Subcutaneous abdominal adipose tissue (tissue), 5 donors: Measurements from ENCODE around the gene ZNF317.
A peak's percentile ranks its signal among the peaks of the same experiment; 100 is the strongest.
"Not testable (repeated sequence)": the region's sequence is repeated elsewhere in the genome, so short reads cannot be mapped to it uniquely, and the experiment has no call there.

ENCODE experiments used
- H3K27ac ChIP-seq: one replicate; pipeline ENCODE4 v1.7.0; 2013; ENCODE audit warnings: low read depth, mild to moderate bottlenecking, inconsistent platforms, low read length, moderate library complexity
- H3K27me3 ChIP-seq, 5 donors: one replicate each; pipeline ENCODE4 v1.7.0; 2013; ENCODE audit warnings: low read length in 5 of 5, inconsistent platforms in 1 of 5; ENCODE audit not compliant: control insufficient read depth in 5 of 5, insufficient read depth in 4 of 5
- H3K36me3 ChIP-seq, 5 donors: one replicate each; pipeline ENCODE4 v1.7.0; 2013; ENCODE audit warnings: low read length in 5 of 5; ENCODE audit not compliant: control insufficient read depth in 5 of 5, insufficient read depth in 5 of 5
- H3K4me1 ChIP-seq, 5 donors: one replicate each; pipeline ENCODE4 v1.7.0; 2013; ENCODE audit warnings: low read length in 5 of 5, mild to moderate bottlenecking in 3 of 5, moderate library complexity in 1 of 5; ENCODE audit not compliant: control insufficient read depth in 5 of 5, insufficient read depth in 5 of 5
- H3K4me3 ChIP-seq, 5 donors: one replicate each; pipeline ENCODE4 v1.7.0; 2013; ENCODE audit warnings: low read length in 5 of 5, low read depth in 1 of 5
- H3K9ac ChIP-seq, 5 donors: one replicate each; pipeline ENCODE4 v1.7.0; 2013; ENCODE audit warnings: low read length in 5 of 5, mild to moderate bottlenecking in 4 of 5, moderate library complexity in 3 of 5
- H3K9me3 ChIP-seq, 5 donors: one replicate each; pipeline ENCODE4 v1.7.0; 2013; ENCODE audit warnings: low read length in 5 of 5; ENCODE audit not compliant: control insufficient read depth in 5 of 5
- donor health status: healthy.
- donor health status: healthy.
- donor health status: healthy.
- donor health status: healthy.
- donor health status: healthy.

ZNF317 gene

DNA sequence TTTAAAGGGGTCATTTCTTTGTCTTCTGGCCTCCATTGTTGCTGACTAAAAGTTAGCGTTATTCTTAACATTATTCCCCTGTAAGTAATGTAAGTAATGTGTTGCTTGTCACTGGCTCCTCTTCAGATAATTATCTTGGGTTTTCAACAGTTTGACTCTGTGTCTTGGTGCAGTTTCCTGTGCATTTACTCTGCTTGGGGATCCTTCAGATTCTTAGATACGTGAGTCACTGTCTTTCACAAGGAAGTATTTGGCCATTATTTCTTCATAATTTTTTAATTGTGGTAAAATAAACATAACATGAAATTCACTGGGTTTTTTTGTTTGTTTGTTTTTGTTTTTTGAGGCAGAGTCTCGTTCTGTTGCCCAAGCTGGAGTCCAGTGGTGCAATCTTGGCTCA, 25.1 kb downstream of the ZNF317 start:
- peaks cover 0 to 48% (median 36%) of the 10 kb centered on the region in 5 donors for H3K36me3 ChIP-seq
- H3K9ac ChIP-seq, result no peak overlapping the region
- H3K27ac ChIP-seq, result no peak overlapping the region
- no peak overlapping the region for H3K4me3 ChIP-seq
- H3K9me3 ChIP-seq, result peaks cover 3 to 10% (median 5%) of the 10 kb centered on the region in 5 donors
- H3K4me1 ChIP-seq, result peaks cover 0 to 10% (median 4%) of the 10 kb centered on the region in 5 donors
- peaks cover 0 to 7% (median 0%) of the 10 kb centered on the region in 5 donors for H3K27me3 ChIP-seq

DNA sequence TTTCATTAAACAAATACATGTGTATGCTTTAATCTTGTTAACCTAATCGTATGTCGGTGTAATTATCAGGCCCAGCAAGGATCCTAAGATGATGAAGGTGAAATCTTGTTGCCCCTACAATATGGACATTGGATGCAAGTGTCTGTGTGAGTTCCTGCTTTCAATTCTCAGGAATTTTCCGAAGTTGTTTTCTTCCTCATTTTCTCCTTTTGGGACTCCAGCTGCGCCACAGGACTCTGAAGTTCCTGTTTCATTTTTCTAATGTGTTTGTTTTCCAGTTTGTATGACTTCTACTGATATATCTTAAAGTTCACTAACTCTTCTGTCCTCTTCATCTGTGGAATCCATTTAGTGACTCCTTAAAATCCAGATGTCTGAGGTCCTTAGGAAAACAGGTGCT, 26.6 kb downstream of the ZNF317 start:
- peaks cover 0 to 2% (median 0%) of the 10 kb centered on the region in 5 donors for H3K27me3 ChIP-seq
- H3K27ac ChIP-seq, result no peak overlapping the region
- no peaks in the 10 kb centered on the region for H3K9me3 ChIP-seq
- no peak overlapping the region for H3K4me3 ChIP-seq
- peaks cover 0 to 32% (median 20%) of the 10 kb centered on the region in 5 donors for H3K36me3 ChIP-seq
- no peak overlapping the region for H3K9ac ChIP-seq
- peaks cover 5 to 21% (median 12%) of the 10 kb centered on the region in 5 donors for H3K4me1 ChIP-seq

DNA sequence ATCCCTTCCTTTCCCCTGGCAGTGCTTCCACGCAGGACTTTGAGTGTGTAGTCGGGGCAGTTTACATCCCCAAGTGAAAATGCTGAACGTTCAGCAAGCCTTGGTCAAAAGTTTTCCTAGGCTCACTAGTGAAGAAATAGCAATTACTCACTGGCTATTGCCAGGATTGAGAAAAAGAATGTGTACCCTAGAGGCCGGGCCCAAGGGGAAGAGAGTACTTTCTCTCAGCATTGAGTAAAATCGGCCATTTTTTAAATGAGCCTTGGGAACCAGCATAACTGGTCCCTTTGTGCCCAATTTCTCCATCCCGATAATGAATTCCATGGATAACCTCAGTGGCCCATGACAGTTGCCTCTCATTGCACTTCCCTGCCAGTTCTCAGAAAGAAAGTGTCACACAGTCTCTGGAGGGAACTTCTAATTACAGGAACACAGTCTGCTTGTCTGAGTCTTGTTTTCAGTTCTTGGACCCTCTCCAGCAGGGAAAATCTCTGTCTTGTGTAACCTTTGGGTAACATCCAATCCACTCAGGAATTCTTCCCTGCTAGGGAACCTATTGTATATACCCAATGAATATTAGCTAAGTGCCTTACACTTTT, 31.3 kb downstream of the ZNF317 start:
- Histone ChIP-seq H3K4me1 (peaks cover 5 to 27% (median 14%) of the 10 kb centered on the region in 5 donors), H3K9me3 (no peaks in the 10 kb centered on the region), H3K9ac (peak overlapping the region in 1 of 5 donors; percentile 46), H3K36me3 (peaks cover 0 to 7% (median 3%) of the 10 kb centered on the region in 5 donors), H3K27ac (peak overlapping the region; percentile 50), H3K27me3 (peaks cover 0 to 2% (median 0%) of the 10 kb centered on the region in 5 donors), H3K4me3 (peak overlapping the region in 1 of 5 donors; percentile 15)

DNA sequence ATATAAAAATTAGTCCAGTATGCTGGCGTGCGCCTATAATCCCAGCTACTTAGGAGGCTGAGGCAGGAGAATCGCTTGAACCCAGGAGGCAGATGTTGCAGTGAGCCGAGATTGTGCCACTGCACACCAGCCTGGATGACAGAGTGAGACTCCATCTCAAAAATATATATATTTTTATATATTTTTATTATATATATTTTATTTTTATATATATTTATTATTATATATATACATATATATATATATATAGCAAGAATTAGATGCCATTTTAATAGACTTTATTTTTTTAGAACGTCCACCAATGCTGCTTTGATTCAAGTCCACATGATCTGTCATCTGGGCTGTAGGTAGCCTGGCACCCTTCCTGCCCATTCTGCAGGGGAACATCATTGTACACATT, 35.1 kb downstream of the ZNF317 start:
- Histone ChIP-seq H3K27me3 (peaks cover 0 to 2% (median 0%) of the 10 kb centered on the region in 5 donors), H3K9me3 (no peaks in the 10 kb centered on the region), H3K4me1 (peaks cover 5 to 17% (median 13%) of the 10 kb centered on the region in 5 donors), H3K9ac (no peak overlapping the region), H3K36me3 (no peaks in the 10 kb centered on the region), H3K4me3 (no peak overlapping the region), H3K27ac (no peak overlapping the region)

DNA sequence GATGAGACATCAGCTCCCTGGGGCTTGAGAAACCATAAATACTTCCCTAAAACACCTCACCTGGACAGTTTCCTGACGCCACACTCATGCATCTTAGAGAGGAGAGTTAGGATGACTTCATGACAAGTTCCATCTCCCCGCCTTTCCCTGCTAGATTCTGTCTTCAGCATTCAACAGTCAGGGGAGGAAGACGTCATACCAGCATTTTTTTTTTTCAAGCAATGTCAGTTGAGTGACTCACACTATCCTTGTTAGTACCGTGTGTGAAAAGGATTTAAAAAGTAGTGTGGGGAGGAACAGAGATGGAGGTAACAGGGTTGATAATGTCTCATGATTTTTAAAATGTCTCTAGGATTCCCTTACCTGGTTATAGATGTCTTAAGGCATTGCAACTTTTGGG, 38.7 kb downstream of the ZNF317 start, which contains the start of gene OR7D2:
Gene OR7D2 (plus strand): TSS at position 79 of the 400 bp plus-strand sequence. CDS start 6,803 bp downstream, outside the sequence.
- Histone ChIP-seq H3K4me1 (no peaks in the 10 kb centered on the region), H3K4me3 (no peak within 1 kb of the TSS), H3K9me3 (no peaks in the 10 kb centered on the region), H3K9ac (no peak within 1 kb of the TSS), H3K36me3 (no peaks in the 10 kb centered on the region), H3K27ac (no peak within 1 kb of the TSS), H3K27me3 (peaks cover 0 to 2% (median 0%) of the 10 kb centered on the region in 5 donors)

DNA sequence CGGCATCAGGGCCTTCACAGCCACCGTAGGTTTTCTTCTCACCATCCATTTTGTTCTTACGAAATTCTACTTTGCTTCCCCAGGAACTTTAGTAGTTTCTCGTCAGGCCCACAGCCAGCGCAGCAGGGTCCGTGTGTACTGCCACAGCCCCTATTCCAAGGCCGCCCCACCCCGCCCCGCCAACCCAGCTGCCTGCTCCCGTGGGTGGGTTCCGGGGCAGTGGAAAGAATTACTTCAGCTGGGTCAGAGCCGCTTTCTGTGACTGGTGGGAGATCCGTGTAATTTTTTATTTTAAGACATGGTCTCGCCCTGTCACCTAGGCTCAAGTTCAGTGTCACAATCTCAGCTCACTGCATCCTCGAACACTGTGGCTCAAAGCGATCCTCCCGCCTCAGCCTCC, 42.8 kb downstream of the ZNF317 start:
- H3K9ac ChIP-seq, result no peak overlapping the region
- H3K27ac ChIP-seq, result no peak overlapping the region
- no peaks in the 10 kb centered on the region for H3K4me1 ChIP-seq
- no peaks in the 10 kb centered on the region for H3K36me3 ChIP-seq
- peaks cover 0 to 2% (median 0%) of the 10 kb centered on the region in 5 donors for H3K27me3 ChIP-seq
- H3K4me3 ChIP-seq, result no peak overlapping the region
- H3K9me3 ChIP-seq, result no peaks in the 10 kb centered on the region

DNA sequence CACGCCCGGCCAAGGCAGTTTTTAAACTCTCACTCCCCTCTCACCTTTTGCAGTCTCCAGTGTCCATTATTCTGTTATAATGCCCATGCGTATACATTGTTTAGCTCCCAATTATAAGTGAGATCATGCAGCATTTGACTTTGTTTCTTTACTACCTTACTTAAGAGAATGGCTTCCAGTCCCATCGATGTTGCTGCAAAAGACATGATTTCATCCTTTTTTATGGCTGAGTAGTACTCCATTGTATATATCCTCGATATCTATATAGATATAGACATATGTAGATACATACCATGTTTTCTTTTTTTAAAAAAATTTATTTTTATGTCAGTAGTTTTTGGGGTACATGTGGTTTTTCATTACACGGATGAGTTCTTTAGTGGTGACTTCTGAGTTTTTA, 47.0 kb downstream of the ZNF317 start:
- H3K9ac ChIP-seq, result no peak overlapping the region
- H3K27me3 ChIP-seq, result no peaks in the 10 kb centered on the region
- no peaks in the 10 kb centered on the region for H3K9me3 ChIP-seq
- H3K36me3 ChIP-seq, result no peaks in the 10 kb centered on the region
- no peak overlapping the region for H3K4me3 ChIP-seq
- H3K4me1 ChIP-seq, result no peaks in the 10 kb centered on the region
- no peak overlapping the region for H3K27ac ChIP-seq

DNA sequence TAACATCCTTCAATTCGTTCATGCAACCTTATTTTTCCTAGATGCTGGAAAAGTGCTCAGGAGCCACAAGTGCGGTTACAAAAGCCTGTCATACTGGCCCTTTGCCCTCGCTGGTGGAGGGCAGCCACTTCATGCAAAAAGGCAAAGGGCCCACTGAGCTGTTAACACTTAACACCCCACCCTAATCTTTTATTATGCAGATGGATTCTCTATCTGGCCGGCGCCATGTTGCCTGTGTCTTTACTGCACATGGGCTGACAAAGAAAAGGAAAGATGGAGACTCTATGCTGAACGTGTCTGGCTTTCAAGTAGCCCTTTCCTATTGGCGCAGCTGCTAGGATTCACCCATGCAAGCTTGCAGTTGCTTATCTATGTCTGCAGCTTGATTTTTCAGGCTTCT, 49.3 kb downstream of the ZNF317 start:
- Histone ChIP-seq H3K27me3 (no peaks in the 10 kb centered on the region), H3K9me3 (no peaks in the 10 kb centered on the region), H3K36me3 (no peaks in the 10 kb centered on the region), H3K27ac (no peak overlapping the region), H3K4me3 (no peak overlapping the region), H3K9ac (no peak overlapping the region), H3K4me1 (no peaks in the 10 kb centered on the region)

DNA sequence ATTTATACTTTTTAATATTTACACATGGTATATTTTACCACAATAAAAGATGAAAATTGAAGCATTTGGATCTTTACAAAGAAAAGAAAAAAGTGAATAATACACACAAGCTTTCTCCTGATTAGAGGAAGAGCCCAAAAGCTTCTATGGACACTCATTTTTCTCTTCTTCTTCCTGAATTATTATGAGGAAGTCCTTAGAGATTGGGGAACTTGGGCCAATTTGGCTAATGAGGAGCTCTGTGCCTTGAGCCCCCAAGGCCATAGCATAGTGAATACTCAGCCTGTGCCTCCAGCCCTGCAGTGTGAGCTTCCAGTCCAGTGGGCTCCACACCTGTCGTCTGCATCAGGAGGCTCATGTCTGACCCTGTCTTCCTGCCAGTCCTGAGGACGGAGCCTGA, 57.8 kb downstream of the ZNF317 start:
- not testable (repeated sequence) for H3K27me3 ChIP-seq, H3K9me3 ChIP-seq, H3K4me1 ChIP-seq, H3K4me3 ChIP-seq, H3K36me3 ChIP-seq, H3K27ac ChIP-seq, H3K9ac ChIP-seq

DNA sequence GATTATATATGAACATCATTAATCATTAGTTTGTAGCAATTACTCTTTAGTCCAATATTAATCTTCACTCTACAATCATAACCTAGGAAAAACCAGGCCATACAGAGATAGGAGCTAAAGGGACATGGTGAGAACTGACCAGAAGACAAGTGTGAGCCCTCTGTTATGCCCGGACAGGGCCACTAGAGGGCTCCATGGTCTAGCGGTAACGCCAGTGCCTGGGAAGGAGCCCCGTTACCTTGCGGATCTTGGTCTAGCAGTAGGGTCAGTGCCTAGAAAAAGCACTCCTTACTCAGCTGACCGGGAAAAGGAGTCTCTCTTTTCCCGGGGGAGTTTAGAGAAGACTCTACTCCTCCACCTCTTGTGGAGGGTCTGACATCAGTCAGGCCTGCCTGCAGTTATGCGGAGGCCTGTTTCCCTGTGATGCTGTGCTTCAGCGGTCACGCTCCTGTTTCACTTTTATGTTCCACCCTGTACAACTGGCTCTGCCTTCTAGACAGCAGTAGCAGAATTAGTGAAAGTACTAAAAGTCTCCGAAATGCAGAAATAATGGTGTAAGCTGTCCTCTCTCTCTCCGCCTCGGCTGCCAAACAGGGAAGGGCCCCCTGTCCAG, 65.4 kb downstream of the ZNF317 start:
- peak overlapping the region in 3 of 5 donors; percentile 26 to 68 (median 41) for H3K9ac ChIP-seq
- peaks cover 0 to 3% (median 0%) of the 10 kb centered on the region in 5 donors for H3K27me3 ChIP-seq
- H3K9me3 ChIP-seq, result no peaks in the 10 kb centered on the region
- no peaks in the 10 kb centered on the region for H3K36me3 ChIP-seq
- peaks cover 0 to 6% (median 3%) of the 10 kb centered on the region in 5 donors for H3K4me1 ChIP-seq
- no peak overlapping the region for H3K27ac ChIP-seq
- peak overlapping the region; percentile 50 to 70 (median 55) for H3K4me3 ChIP-seq
